Heart right ventricle (tissue), 16 donors: ENCODE results near the gene MAF. TPM values are rescaled to one million over a fixed set of nuclear protein-coding genes. Genes with fewer than 3 reads are reported as not detected.

ENCODE experiments used
- ATAC-seq, 8 donors: fragments of 200-7000 bp; cut with Tn5 transposase; one replicate each; pipeline ENCODE4 v1.9.1; 2020; ENCODE audit warnings: mild to moderate bottlenecking in 8 of 8, moderate library complexity in 8 of 8, moderate number of reproducible peaks in 1 of 8
- DNase-seq, 2 donors: peaks; one replicate each; pipeline ENCODE4 v3.0.0-alpha.2; 2020
- H3K27ac ChIP-seq, 10 donors: fragments of 200-600 bp; sonication (generic) in 2 of 10; one replicate each; pipeline versions ENCODE4 v1.5.0 to v1.8.0; 2020 to 2022; ENCODE audit warnings: mild to moderate bottlenecking in 3 of 10
- H3K27me3 ChIP-seq, 7 donors: fragments of 200-600 bp; one replicate each; pipeline ENCODE4 v1.8.0; 2021 to 2022; ENCODE audit warnings: mild to moderate bottlenecking in 2 of 7
- H3K36me3 ChIP-seq, 9 donors: fragments of 200-600 bp; sonication (generic) in 1 of 9; one replicate each; pipeline versions ENCODE4 v1.5.0 to v1.8.0; 2020 to 2022; ENCODE audit warnings: mild to moderate bottlenecking in 2 of 9
- H3K4me1 ChIP-seq, 9 donors: fragments of 200-600 bp; sonication (generic) in 1 of 9; one replicate each; pipeline versions ENCODE4 v1.5.0 to v1.8.0; 2020 to 2022; ENCODE audit warnings: mild to moderate bottlenecking in 4 of 9
- H3K4me3 ChIP-seq, 10 donors: fragments of 200-600 bp; sonication (generic) in 2 of 10; one replicate each; pipeline versions ENCODE4 v1.5.0 to v1.8.0; 2020 to 2022; ENCODE audit warnings: mild to moderate bottlenecking in 7 of 10, moderate library complexity in 2 of 10
- H3K9me3 ChIP-seq, 11 donors: fragments of 200-600 bp in 10 of 11; sonication (generic) in 2 of 11; one replicate each; pipeline versions ENCODE4 v1.5.0 to v1.8.0; 2013 to 2022; ENCODE audit warnings: mild to moderate bottlenecking in 2 of 11, control low read depth in 1 of 11, moderate library complexity in 1 of 11
- WGBS, 2 donors: extraction: QIAGEN DNeasy Blood & Tissue Kit; methylation state at CpG; one replicate each; pipeline ENCODE4 v1.1.7; 2013; ENCODE audit warnings: inconsistent platforms in 1 of 2; 5-methylcytosine and 5-hydroxymethylcytosine counted together
- intact Hi-C, 10 donors: fragments of 100-400 bp; cut with DNase I; formaldehyde crosslinking; loops; one replicate each; pipeline versions ENCODE4 v1.11.1 to v1.14.2; 2022
- polyA plus RNA-seq, 2 donors: library from polyadenylated mRNA; stranded (reverse); fragments of 200-250 nt; gene quantifications; one replicate each; pipeline ENCODE4 v1.2.3, GENCODE V29; 2013
- total RNA-seq, 10 donors: library from RNA; stranded (reverse); fragmentation: NEBNext Ultra II Directional in 3 of 10; extraction: Animal tissue kit (Norgen Biotek cat#: 25700) in 3 of 10; gene quantifications; one replicate each; pipeline versions ENCODE4 v1.2.1 to v1.2.4, GENCODE V29; 2021 to 2023
- TF ChIP-seq, protein P1 (sequence below), 9 donors: fragments of 200-600 bp; sonication (generic) in 2 of 9; IDR thresholded peaks; one replicate each; pipeline versions ENCODE4 v1.5.0 to v1.8.0; 2021 to 2022; ENCODE audit warnings: antibody characterized with exemption in 9 of 9, mild to moderate bottlenecking in 5 of 9, moderate library complexity in 1 of 9
- donor health status: Arrhythmogenic right ventricular cardiomyopathy.
- donor health status: ischemic (EF 13 %, LVEDD 7.1; RV severe dilation, severe dysfunction).
- donor health status: healthy with polysubstance abuse.
- donor health status: DM: no; HTN: yes; CAD: no.
- donor health status: DM: no; HTN: no; CAD: no.
- donor health status: ischemic (EF 25% LVEDD 6.9; RV normal size, moderate dysfunction).
- donor health status: ischemic (EF 25% LVEDD 5.7; RV mildly dilated, moderate dysfunction).
- donor health status: healthy.
- donor health status: DM: yes; HTN: yes; CAD: no.
- donor health status: Ischemic cardiomyopathy.
- donor health status: ischemic (EF 35%, LVEDD 5.7; RV mildly dilated, moderate dysfunction).
- donor health status: nonischemic (EF 11% LVEDD 7.7; RV severe dilation, severe dysfunction).
- donor health status: DM: yes; HTN: yes; CAD: no.
- donor health status: PGD.
- donor health status: ischemic (EF 29% LVEDD 5.4; RV normal size, mild dysfunction).
- donor health status: nonischemic (EF 23%, LVEDD 6.1; RV moderate dilation, normal function).

MAF gene
- total and polyA plus RNA-seq, 12 donors: 2.8 to 40.3 (median 7.7) TPM

DNA sequence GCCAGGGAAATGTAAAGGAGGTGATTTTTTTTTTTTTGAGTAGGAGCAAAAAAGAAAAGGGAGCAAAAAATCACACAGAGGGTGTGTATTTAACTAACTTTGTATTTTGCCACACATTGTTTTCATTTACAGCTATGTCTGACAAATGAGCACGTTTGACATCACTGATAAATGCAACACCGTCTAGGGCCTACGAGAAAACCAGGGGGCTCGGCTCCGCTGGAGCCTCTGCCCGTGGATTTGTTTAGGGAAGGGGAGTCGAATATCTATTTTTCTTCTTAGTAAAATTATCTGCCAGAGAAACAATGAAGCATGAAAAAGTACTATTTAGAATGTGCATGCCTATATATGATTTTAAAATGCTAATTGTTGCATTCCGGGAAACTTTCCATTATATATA, 6.8 kb downstream of the MAF start:
- no peak for DNase-seq
- peak overlapping the region in 6 of 10 donors; percentile 20 to 89 (median 43) for H3K27ac ChIP-seq
- peaks cover 0 to 15% (median 11%) of the 10 kb centered on the region in 7 donors for H3K27me3 ChIP-seq
- H3K4me1 ChIP-seq: peaks cover 0 to 52% (median 8%) of the 10 kb centered on the region in 9 donors
- H3K4me3 ChIP-seq: peak overlapping the region in 3 of 10 donors; percentile 21 to 69 (median 22)
- intact Hi-C loops: loop anchor here in 3 of 10 donors (10.0 kb wide), 4 partner anchors 139 to 1469 kb away; no protein-coding TSS in a partner anchor
- no peaks in the 10 kb centered on the region for H3K9me3 ChIP-seq
- TF ChIP-seq, protein P1, sequence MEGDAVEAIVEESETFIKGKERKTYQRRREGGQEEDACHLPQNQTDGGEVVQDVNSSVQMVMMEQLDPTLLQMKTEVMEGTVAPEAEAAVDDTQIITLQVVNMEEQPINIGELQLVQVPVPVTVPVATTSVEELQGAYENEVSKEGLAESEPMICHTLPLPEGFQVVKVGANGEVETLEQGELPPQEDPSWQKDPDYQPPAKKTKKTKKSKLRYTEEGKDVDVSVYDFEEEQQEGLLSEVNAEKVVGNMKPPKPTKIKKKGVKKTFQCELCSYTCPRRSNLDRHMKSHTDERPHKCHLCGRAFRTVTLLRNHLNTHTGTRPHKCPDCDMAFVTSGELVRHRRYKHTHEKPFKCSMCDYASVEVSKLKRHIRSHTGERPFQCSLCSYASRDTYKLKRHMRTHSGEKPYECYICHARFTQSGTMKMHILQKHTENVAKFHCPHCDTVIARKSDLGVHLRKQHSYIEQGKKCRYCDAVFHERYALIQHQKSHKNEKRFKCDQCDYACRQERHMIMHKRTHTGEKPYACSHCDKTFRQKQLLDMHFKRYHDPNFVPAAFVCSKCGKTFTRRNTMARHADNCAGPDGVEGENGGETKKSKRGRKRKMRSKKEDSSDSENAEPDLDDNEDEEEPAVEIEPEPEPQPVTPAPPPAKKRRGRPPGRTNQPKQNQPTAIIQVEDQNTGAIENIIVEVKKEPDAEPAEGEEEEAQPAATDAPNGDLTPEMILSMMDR (IDR thresholded peaks at IDR 0.05): no peak
- WGBS, 2 donors: 88 to 95% methylated on average over 8 of the region's 8 CpGs
- peaks cover 0 to 15% (median 0%) of the 10 kb centered on the region in 9 donors for H3K36me3 ChIP-seq
- ATAC-seq: no peak

DNA sequence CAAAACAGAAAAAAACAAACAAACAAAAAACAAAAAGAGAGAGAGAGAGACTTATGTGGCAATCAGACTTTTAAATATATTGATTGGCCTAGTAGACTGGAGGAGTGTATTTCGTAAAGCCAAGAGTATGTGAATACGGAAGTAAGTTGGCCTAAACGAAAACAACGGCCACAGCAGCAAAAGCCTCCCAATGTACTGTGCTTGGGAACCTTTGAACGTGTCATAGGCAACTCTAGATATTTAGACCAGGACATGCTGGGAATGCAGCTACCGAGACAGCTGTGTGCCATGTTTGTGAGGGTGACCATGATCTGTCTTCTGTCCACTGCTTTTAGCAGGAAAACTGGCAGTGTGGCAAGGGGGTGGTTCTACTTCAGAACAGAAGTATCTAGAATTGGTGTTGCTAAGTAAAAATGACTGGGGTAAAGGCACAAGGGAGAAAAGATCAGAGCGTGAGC, 7.4 kb downstream of the MAF start:
- 76 to 85% methylated on average over 7 of the region's 7 CpGs for WGBS, 2 donors
- no peak for DNase-seq
- TF ChIP-seq, protein P1 (IDR thresholded peaks at IDR 0.05): no peak
- peaks cover 0 to 22% (median 11%) of the 10 kb centered on the region in 7 donors for H3K27me3 ChIP-seq
- H3K36me3 ChIP-seq: peaks cover 0 to 15% (median 0%) of the 10 kb centered on the region in 9 donors
- intact Hi-C loops: loop anchor here in 3 of 10 donors (10.0 kb wide), 4 partner anchors 138 to 1468 kb away; no protein-coding TSS in a partner anchor
- peak overlapping the region in 8 of 10 donors; percentile 20 to 89 (median 57) for H3K27ac ChIP-seq
- H3K4me3 ChIP-seq: peak overlapping the region in 2 of 10 donors; percentile 21 to 22
- ATAC-seq: peak in 5 of 8 donors; percentile 35 to 62 (median 39)
- no peaks in the 10 kb centered on the region for H3K9me3 ChIP-seq
- H3K4me1 ChIP-seq: peaks cover 0 to 52% (median 8%) of the 10 kb centered on the region in 9 donors

- Histone ChIP-seq H3K9me3 (no peaks in the 10 kb centered on the region), H3K4me3 (no peak overlapping the region), H3K36me3 (peaks cover 0 to 15% (median 0%) of the 10 kb centered on the region in 9 donors), H3K27me3 (peaks cover 0 to 25% (median 11%) of the 10 kb centered on the region in 7 donors), H3K27ac (peak overlapping the region in 7 of 10 donors; percentile 20 to 89 (median 58)), H3K4me1 (peaks cover 0 to 52% (median 8%) of the 10 kb centered on the region in 9 donors)
- 85 to 97% methylated on average over 4 of the region's 4 CpGs for WGBS, 2 donors
- ATAC-seq (no peak), DNase-seq (no peak)
- intact Hi-C loops: loop anchor here in 3 of 10 donors (10.0 kb wide), 4 partner anchors 137 to 1467 kb away; no protein-coding TSS in a partner anchor
- TF ChIP-seq, protein P1 (IDR thresholded peaks at IDR 0.05): no peak
Observed at GRCh38 chr16:79592186-79592585, 8.4 kb downstream of the MAF start.

DNA sequence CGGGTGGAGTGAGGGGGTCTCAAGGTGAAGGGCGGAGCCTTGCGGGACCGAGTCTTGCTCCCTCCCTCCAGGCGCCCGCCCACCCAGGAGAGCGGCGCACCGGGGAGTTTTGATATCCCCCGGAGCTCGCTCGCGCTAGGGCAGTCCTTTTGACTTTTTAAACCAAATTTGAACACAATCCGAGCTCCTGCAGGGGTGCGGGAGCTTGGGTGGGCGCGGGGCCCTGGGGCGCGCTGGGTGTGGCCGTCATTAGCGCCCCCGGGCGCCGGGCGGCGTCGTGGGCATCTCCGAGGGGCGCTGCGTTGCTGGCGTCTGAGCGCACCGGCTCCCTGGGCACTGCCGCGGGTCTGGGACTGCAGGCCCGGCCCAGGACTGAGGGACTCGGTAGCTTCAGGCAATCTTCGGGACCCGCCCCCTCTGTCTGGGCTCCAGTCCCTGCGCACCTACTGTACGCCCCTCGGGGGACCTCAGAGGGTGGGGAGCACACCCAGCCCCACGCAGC, 10.9 kb downstream of the MAF start:
- Histone ChIP-seq H3K36me3 (peaks cover 0 to 5% (median 0%) of the 10 kb centered on the region in 9 donors), H3K4me1 (peaks cover 0 to 37% (median 8%) of the 10 kb centered on the region in 9 donors), H3K9me3 (no peaks in the 10 kb centered on the region), H3K27me3 (peaks cover 0 to 27% (median 14%) of the 10 kb centered on the region in 7 donors), H3K4me3 (peak overlapping the region; percentile 29 to 69 (median 56)), H3K27ac (peak overlapping the region in 8 of 10 donors; percentile 29 to 74 (median 58))
- DNase-seq (peak in 1 of 2 donors; percentile 17), ATAC-seq (peak in 7 of 8 donors; percentile 35 to 62 (median 42))
- intact Hi-C loops: loop anchor here in 4 of 10 donors (1.0 to 10.0 kb wide), 5 partner anchors 17 to 1465 kb away; no protein-coding TSS in a partner anchor
- 9 to 12% methylated on average over 43 of the region's 43 CpGs for WGBS, 2 donors
- TF ChIP-seq, protein P1 (IDR thresholded peaks at IDR 0.05): peak in 1 of 9 donors; percentile 17
